HG02938 (cell line): Measurements from ENCODE around the gene CLEC3B.

ENCODE experiments used
- ATAC-seq: cut with Tn5 transposase; IDR thresholded peaks from one replicate; pipeline ENCODE4 v1.9.1; 2021; ENCODE audit warnings: mild to moderate bottlenecking, moderate library complexity; ENCODE audit not compliant: unreplicated experiment

Gene CLEC3B

DNA sequence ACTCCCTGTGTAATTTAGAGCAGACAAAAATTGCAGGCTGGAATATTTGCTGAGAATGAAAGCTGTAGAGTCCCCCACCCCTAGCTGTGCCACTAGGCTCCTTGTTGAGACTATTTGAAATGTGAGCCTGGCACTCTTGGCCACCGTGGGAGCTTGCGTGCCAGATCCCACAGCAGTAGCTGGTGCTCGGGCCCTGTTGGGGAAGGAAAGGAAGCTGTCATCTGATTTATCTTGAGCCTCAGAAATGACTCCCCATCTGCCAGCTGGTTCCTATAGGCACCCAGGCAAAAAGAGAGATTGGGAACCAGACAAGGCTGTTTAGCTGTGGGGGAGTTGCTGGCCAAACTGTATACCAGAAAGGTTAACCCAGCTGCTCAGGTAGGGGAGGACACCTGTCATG is 23.4 kb upstream of the CLEC3B start:
- no peak for ATAC-seq

GRCh38 chr3:45003406-45003805 is 22.7 kb upstream of the CLEC3B start:
- no peak for ATAC-seq

GRCh38 chr3:45003859-45004258 is 22.2 kb upstream of the CLEC3B start:
- no peak for ATAC-seq

DNA sequence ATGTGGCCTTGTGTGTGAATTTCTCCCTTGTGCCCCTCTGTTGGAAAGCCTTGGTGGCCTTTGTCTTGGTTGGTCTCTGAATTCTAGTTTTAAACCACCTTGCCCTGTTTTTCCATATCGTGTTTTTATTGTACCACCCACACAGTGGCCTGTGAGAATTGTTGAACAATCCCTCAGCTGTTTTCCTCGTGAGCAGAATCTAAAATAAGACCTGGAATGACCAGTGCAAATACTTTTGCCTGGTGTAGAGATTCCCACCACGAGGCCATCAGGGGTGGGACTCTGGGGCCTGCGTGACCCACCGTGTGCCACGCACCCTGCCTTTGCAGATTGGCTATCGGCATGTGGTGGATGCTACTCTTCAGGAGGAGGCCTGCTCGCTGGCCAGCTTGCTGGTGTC is 19.0 kb upstream of the CLEC3B start:
- ATAC-seq: no peak

DNA sequence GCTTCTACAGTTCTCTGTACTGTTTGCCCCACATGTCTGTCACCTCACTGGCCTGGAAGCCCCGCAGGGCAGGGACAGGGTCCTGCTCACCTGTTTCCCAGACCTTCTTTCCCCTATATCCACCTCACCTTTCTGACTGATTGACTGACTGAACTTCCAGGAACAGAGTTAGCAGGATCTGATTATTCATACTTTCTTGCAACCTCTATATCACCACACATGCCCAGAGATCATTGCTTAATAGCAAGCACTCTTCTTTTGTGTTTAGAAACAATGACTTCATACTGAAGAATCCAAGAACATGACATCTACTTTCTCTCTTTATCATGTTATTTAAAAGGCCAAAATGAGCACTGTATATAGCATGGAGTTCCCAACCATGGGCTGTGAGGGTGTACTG is 18.0 kb upstream of the CLEC3B start:
- no peak for ATAC-seq

GRCh38 chr3:45009868-45010267 is 16.2 kb upstream of the CLEC3B start:
- ATAC-seq: no peak

DNA sequence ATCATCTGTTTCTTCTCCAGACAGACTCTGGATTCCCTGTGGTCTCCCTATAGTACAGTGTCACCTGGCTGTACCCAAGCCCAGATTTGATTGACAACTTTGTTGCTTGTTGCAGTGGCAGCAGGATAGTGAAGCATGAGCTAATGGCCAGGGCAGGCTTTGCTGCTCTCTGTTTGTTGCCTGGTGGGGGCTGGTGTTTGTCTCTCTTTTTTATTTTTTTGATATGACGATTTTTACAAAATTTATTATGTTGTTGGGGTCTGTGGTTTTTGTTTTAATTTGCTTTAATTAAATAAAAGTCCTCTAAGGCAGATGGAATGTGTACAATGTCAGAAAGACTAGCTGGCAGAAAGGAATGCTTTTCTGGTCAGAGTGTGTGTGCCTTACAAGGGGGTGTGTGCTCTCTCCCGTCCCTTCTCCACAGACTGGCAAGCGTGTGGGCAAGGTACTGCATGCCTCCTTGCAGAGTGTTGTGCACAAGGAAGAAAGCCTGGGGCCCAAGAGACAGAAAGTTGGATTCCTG is 15.2 kb upstream of the CLEC3B start:
- no peak for ATAC-seq

GRCh38 chr3:45011756-45012508 is 14.2 kb upstream of the CLEC3B start:
- ATAC-seq: no peak

DNA sequence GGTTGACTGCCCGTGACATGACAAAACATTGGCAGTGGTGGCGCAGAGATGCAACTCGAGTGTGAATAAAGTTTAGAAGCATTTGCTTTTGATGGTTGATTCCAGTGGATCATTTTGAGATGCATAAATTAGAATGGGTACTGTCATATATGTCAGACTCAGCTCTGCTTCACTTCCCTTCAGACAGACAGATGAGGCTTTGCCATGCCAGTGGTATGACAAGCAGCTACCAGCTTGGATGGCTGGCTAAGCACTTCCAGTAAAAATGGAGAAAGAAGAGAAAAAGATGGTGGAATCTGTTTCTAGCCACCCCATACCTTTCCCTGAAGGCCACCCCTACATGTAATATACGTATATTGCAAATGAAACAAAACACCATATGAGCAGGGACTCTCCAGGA is 13.5 kb upstream of the CLEC3B start:
- ATAC-seq: no peak

- ATAC-seq: no peak
Observed at GRCh38 chr3:45016916-45017315, 9.2 kb upstream of the CLEC3B start.

DNA sequence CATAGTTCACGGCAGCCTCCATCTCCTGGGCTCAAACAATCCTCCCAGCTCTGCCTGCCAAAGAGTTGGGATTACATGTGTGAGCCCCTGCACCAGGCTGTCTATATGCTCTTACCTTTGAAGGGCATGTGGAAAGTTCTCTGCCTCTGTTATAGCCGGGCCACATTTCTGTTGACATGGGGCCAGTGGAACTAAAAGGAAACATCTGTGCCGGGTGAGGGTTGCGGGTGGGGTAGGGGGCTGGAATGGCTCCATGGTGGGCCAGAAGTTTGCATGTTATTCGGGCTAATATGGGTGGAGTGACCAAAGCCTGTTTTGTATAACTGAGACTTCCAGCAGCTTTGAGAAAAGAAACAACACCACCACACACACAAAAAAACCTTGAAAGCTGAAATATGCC is 8.3 kb upstream of the CLEC3B start:
- no peak for ATAC-seq

DNA sequence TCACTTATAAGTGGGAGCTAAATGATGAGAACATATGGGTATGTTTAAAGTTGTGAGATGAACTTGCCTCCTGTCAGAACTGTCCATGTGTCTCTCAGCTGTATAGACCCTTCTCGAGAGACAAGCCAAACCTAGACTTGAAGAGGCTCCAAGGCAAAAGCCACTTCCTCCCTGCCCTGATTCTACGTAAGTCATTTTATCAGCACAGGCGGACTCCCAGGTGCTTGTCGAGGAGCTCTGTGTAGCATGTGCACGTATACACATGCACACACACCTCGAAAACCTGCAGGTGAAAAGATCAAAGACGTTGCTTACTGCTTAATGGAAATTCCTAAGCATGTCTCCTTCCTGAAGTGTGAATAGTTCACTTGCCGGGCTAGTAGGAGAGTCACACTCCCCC is 5.6 kb upstream of the CLEC3B start:
- ATAC-seq: no peak

- no peak for ATAC-seq
Observed at GRCh38 chr3:45021524-45022297, 4.4 kb upstream of the CLEC3B start.

GRCh38 chr3:45023675-45024074 is 2.4 kb upstream of the CLEC3B start:
- no peak for ATAC-seq

- no peak for ATAC-seq
Observed at GRCh38 chr3:45024542-45025255, 1.4 kb upstream of the CLEC3B start.

DNA sequence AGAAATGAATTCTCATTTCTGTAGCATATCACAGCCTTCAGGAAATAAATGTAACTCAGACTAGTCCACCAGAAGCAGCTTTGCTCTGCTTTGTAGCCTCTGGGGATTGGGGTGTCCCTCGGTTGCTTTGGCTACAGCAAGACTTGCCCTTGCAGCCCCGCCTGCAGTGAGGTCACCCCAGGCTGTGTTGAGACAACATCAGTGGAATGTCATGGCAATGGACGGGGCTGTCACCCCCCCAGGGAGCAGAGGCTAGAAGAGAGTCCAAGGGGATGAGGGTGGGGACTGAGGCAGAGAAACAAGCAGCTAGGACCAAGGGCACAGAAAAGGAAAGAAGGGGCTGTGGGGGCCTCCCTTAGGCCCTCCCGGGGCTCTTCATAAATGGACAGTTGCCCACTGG is 854 bp downstream of the CLEC3B start:
- ATAC-seq: no peak

DNA sequence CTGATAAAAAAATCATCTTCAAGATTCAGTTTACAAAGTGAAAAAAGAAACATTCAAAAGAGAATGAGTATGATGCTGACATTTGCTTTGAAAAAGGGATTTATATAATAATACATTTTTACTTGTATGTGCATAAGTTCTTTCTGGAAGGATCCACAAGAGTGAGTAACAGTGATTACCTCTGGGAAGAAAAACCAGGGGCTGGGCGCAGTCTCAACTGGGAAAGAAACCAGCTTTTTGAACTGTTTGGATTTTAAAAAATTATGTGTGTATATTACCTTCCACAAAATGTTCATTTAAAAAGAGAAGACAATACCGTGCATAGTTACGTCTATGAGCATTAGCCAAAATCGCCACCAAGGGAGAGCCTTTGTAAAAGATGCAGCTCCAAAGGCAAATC is 1.3 kb downstream of the CLEC3B start:
- ATAC-seq: no peak

DNA sequence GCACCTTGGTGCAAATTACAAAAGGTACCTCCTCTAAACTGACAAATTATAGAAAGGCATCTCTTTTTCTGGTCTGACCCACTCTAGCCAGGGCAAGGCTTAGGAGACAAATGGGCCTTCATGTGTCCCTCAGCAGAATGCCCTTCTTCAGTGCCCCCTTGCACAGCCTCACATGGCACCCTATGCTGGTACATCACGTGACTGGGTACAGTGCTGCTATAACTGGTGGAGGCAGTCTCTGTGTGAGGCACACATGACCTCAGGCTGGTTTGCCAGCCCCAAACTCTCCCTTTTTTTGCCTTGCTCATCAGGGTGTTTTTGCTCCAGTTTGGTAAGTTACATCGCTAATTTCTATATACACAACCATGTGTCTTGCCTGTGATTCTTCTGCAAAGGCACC is 3.1 kb downstream of the CLEC3B start:
- ATAC-seq: no peak

GRCh38 chr3:45029661-45030060 is 3.6 kb downstream of the CLEC3B start:
- ATAC-seq: no peak

DNA sequence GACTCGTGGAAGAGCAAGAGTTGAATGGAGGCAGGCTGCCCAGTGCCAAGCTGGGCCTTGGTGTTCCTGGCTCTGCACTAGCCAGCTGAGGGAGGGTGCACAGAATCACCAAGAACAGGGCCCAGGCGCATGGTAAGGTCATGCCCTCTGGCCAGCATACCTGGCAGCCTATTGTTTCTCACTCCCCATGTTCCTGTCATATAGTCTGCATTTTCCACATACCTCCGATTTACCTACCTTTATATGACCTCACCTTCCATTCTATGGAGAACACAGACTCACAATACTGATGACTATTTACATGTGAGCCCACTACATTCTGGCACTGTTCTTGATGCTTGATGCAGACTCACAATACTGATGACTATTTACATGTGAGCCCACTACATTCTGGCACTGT is 5.4 kb downstream of the CLEC3B start:
- ATAC-seq: no peak

DNA sequence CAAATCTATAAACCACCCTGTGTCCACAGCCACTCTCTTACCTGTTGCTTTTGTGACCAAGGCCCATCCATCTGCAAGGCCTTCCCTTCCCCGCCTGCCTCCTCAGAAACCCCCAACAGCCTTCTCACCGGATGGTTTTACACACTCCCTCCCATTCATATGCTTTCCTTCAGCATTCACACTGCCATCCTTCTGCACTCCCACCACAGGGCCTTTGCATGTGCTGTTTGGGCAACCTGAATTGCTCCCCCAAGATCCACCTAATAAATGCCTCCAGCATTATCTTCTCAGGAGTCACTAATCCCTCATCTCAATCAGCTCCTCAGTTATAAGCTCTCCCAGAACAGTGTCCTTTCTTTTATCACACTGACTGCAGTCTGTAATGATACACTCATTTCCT is 6.0 kb downstream of the CLEC3B start:
- no peak for ATAC-seq

DNA sequence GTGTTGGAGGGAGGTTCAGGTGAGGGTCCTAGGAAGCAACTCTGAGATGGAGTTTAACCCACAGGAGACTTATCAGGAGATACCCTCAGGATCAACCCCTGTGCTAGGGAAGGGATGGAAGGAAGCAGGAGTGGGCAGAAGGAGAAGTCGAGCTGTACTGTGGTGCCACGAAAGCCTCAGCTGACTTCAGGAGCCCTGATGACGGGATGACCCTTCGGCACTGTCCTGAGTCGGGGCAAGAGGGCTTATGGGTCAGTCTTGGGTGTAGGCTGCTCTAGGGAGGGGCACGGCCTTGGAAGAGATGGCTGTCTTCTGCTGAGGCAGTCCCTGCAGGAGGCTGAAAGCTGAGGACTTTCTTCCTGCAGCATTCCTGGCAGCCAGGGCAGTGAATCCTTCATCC is 7.7 kb downstream of the CLEC3B start:
- no peak for ATAC-seq
